Central memory CD8-positive, alpha-beta T cell (primary cell): ENCODE results near the gene IL37.
"Not testable (repeated sequence)": the region's sequence is repeated elsewhere in the genome, so short reads cannot be mapped to it uniquely, and the experiment has no call there.

Source experiments
- ATAC-seq: fragments of 150-1000 bp; cut with Tn5 transposase; replicated peaks from 2 replicates; pipeline ENCODE4 v1.10.0; 2022; ENCODE audit warnings: mild to moderate bottlenecking, moderate FRiP score, moderate number of reproducible peaks; ENCODE audit not compliant: poor library complexity, severe bottlenecking; ENCODE audit errors: extremely low read depth
- DNase-seq, 2 donors: peaks; one replicate each; pipeline ENCODE4 v3.0.0; 2021; ENCODE audit warnings: low spot score in 2 of 2
- H3K27ac Mint-ChIP-seq: one replicate; pipeline ENCODE4 v1.8.0; 2022; ENCODE audit warnings: low read depth, mild to moderate bottlenecking, moderate library complexity, mixed read lengths
- H3K27me3 Mint-ChIP-seq: one replicate; pipeline ENCODE4 v1.8.0; 2022; ENCODE audit warnings: mixed read lengths
- H3K36me3 Mint-ChIP-seq: one replicate; pipeline ENCODE4 v1.8.0; 2022; ENCODE audit warnings: mild to moderate bottlenecking, moderate library complexity, mixed read lengths; ENCODE audit not compliant: insufficient read depth
- H3K4me1 Mint-ChIP-seq: one replicate; pipeline ENCODE4 v1.8.0; 2022; ENCODE audit warnings: mixed read lengths
- H3K4me3 Mint-ChIP-seq: one replicate; pipeline ENCODE4 v1.8.0; 2022; ENCODE audit warnings: mild to moderate bottlenecking, moderate library complexity, mixed read lengths
- H3K9me3 Mint-ChIP-seq: one replicate; pipeline ENCODE4 v1.8.0; 2022; ENCODE audit warnings: mixed read lengths

The IL37 gene

GRCh38 chr2:112901431-112902065, 9.4 kb upstream of the IL37 start:
- not testable (repeated sequence) for H3K4me3 Mint-ChIP-seq, H3K9me3 Mint-ChIP-seq, H3K27ac Mint-ChIP-seq, H3K27me3 Mint-ChIP-seq, ATAC-seq, H3K36me3 Mint-ChIP-seq, H3K4me1 Mint-ChIP-seq, DNase-seq

DNA sequence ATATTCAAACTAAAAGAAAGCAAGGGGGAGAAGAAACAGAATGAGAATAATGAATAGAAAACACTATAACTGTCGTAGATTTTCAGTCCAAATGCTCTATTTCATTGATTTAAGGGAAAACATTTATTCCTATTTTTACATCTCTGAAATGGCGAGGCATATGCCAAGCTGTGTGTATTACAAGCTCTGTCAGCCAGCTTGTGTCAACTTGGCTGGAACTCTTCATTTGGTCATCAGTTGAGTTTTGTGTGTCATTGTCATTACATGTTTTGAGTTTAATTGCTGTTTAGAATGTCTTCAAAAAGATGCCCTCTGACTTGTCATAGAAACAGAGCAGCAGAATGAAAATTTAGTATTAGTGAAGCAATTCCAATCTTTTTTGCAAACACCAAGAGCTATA, 8.1 kb upstream of the IL37 start:
- Mint-ChIP-seq H3K4me3 (no peak overlapping the region), H3K27me3 (peaks cover 1% of the 10 kb centered on the region), H3K9me3 (no peaks in the 10 kb centered on the region), H3K4me1 (no peaks in the 10 kb centered on the region), H3K36me3 (no peaks in the 10 kb centered on the region), H3K27ac (no peak overlapping the region)
- ATAC-seq (no peak), DNase-seq (no peak)

DNA sequence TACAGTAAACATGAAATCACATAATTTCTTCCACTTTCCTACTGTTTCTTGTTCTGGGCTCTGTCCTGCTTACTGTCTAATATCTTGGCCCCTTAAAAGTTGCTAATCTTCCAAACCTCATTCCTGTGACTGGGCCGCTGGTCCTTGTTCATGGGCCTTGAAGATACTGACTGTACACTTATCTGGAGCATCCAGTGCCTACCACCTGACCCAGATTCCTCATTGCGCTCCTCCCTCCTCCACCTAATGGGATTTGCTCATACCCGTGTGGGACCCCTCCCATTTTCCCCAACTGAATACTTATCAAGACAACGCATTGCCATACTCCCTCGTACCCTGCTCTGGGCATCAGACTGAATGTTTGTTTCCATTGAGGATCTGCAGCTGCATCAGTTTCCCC, 6.1 kb upstream of the IL37 start:
- no peaks in the 10 kb centered on the region for H3K9me3 Mint-ChIP-seq
- H3K4me3 Mint-ChIP-seq = no peak overlapping the region
- no peaks in the 10 kb centered on the region for H3K27me3 Mint-ChIP-seq
- H3K4me1 Mint-ChIP-seq = no peaks in the 10 kb centered on the region
- no peak overlapping the region for H3K27ac Mint-ChIP-seq
- no peak for ATAC-seq
- no peaks in the 10 kb centered on the region for H3K36me3 Mint-ChIP-seq
- DNase-seq = no peak

GRCh38 chr2:112906276-112906675, 4.7 kb upstream of the IL37 start:
- Mint-ChIP-seq H3K4me3 (no peak overlapping the region), H3K27ac (no peak overlapping the region), H3K9me3 (no peaks in the 10 kb centered on the region), H3K36me3 (no peaks in the 10 kb centered on the region), H3K27me3 (no peaks in the 10 kb centered on the region), H3K4me1 (no peaks in the 10 kb centered on the region)
- ATAC-seq = no peak
- no peak for DNase-seq

- Mint-ChIP-seq H3K4me3 (no peak overlapping the region), H3K36me3 (no peaks in the 10 kb centered on the region), H3K4me1 (no peaks in the 10 kb centered on the region), H3K27ac (no peak overlapping the region), H3K27me3 (no peaks in the 10 kb centered on the region), H3K9me3 (no peaks in the 10 kb centered on the region)
- ATAC-seq (no peak), DNase-seq (no peak)
These were observed 3.7 kb upstream of the IL37 start for GRCh38 chr2:112907001-112907949.

GRCh38 chr2:112908559-112908958, 2.4 kb upstream of the IL37 start:
- not testable (repeated sequence) for H3K4me3 Mint-ChIP-seq, DNase-seq, H3K27ac Mint-ChIP-seq, H3K9me3 Mint-ChIP-seq, ATAC-seq, H3K27me3 Mint-ChIP-seq, H3K36me3 Mint-ChIP-seq, H3K4me1 Mint-ChIP-seq

GRCh38 chr2:112910219-112910618, 746 bp upstream of the IL37 start:
- no peaks in the 10 kb centered on the region for H3K9me3 Mint-ChIP-seq
- ATAC-seq = no peak
- H3K27me3 Mint-ChIP-seq = no peaks in the 10 kb centered on the region
- H3K36me3 Mint-ChIP-seq = no peaks in the 10 kb centered on the region
- no peak overlapping the region for H3K27ac Mint-ChIP-seq
- H3K4me3 Mint-ChIP-seq = no peak overlapping the region
- peaks cover 8% of the 10 kb centered on the region for H3K4me1 Mint-ChIP-seq
- DNase-seq = no peak

DNA sequence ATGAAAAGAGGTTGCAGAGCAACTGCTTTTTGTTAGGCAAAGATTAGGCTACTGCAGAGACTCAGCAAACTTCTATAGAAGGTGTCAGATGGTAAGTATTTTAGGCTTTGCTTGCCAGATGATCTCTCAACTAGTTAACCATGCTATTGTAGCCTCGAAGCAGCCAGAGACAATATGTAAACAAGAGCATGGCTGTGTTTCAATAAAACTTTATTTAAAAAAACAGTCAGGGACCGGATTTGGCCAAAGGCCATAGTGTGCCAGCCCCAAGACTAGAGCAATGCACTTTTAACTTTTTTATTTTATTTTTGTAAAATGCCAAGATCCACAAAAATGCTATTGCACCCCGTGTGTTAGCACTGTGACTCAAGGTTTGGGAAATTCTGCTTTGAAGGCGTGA, 1.4 kb downstream of the IL37 start:
- no peak for ATAC-seq
- no peak for DNase-seq
- Mint-ChIP-seq H3K27ac (no peak overlapping the region), H3K4me3 (no peak overlapping the region), H3K36me3 (no peaks in the 10 kb centered on the region), H3K9me3 (no peaks in the 10 kb centered on the region), H3K27me3 (no peaks in the 10 kb centered on the region), H3K4me1 (peaks cover 27% of the 10 kb centered on the region)

DNA sequence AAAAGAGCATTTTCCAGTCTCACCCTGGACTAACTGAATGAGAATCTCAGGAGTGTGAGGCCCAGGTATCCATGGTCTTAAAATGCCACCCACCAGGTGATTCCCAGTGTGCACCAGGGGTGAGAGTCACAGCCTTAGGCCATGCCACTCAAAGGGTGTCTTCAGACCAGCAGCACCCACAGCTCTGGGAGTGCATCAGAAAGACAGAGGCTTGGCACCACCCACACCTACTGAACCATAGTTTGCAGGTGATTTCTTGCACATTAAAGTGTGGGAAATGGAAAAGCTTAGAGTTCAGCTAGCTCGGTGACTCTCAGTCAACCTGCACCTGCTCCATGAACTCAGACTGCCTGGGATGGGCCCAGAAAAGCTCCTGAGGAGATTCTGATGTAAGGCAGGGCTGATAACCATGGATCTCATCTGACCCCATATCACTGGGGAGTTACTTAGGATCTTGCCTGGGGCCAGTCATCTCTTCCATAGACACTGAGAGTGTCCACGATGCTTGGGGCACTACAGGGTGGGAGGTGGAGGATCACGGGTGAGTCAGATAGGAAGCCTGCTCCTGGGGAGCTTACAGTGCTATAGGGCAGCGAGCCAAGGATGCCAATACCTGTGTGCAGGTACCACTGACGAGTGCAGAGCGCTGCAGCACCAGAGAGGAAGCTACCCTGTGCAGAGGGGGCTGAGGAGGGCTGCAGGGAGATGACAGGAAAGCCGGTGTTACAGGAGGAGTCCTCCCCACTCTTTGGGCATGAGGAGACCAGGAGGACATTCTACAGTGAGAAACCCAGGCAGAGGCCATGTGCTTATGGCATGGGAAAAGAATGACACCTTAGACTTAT, 4.6 kb downstream of the IL37 start:
- Mint-ChIP-seq H3K27ac (peak overlapping the region; percentile 92), H3K9me3 (no peaks in the 10 kb centered on the region), H3K27me3 (no peaks in the 10 kb centered on the region), H3K4me3 (peak overlapping the region; percentile 37), H3K36me3 (no peaks in the 10 kb centered on the region), H3K4me1 (peaks cover 42% of the 10 kb centered on the region)
- ATAC-seq (no peak), DNase-seq (no peak)

DNA sequence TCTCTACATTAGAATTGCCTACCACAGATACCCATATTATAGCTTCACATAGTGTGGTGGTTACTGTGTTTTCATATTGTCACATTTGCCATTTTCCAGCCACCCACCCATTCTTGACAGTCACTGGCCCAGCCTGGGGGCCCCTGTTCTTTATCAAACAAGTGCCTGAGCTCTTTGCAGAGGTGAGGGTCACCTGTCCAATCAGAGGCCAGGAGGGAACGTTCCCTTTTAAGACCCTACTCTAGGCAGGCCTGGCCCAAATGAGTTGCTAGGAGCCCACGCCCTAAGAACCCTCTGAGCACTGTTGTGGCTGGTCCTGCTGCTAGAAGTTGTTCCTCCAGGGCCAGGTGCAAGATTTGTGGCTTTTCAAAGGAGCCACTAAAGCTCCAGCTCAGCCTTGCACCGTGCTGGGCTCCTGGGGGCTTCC, 5.2 kb downstream of the IL37 start:
- Mint-ChIP-seq H3K4me1 (peaks cover 49% of the 10 kb centered on the region), H3K27ac (peak overlapping the region; percentile 92), H3K27me3 (no peaks in the 10 kb centered on the region), H3K9me3 (no peaks in the 10 kb centered on the region), H3K36me3 (no peaks in the 10 kb centered on the region), H3K4me3 (peak overlapping the region; percentile 37)
- ATAC-seq (peak; percentile 35), DNase-seq (peak in 1 of 2 donors; percentile 23)

- peaks cover 55% of the 10 kb centered on the region for H3K4me1 Mint-ChIP-seq
- peak overlapping the region; percentile 92 for H3K27ac Mint-ChIP-seq
- ATAC-seq (peak; percentile 20), DNase-seq (no peak)
- no peaks in the 10 kb centered on the region for H3K27me3 Mint-ChIP-seq
- no peaks in the 10 kb centered on the region for H3K9me3 Mint-ChIP-seq
- H3K36me3 Mint-ChIP-seq = no peaks in the 10 kb centered on the region
- H3K4me3 Mint-ChIP-seq = peak overlapping the region; percentile 37
These were observed 5.8 kb downstream of the IL37 start for GRCh38 chr2:112916625-112917247.

GRCh38 chr2:112917856-112918255, 6.9 kb downstream of the IL37 start:
- H3K27ac Mint-ChIP-seq = peak overlapping the region; percentile 92
- H3K4me3 Mint-ChIP-seq = no peak overlapping the region
- no peaks in the 10 kb centered on the region for H3K36me3 Mint-ChIP-seq
- ATAC-seq = no peak
- H3K27me3 Mint-ChIP-seq = no peaks in the 10 kb centered on the region
- peaks cover 56% of the 10 kb centered on the region for H3K4me1 Mint-ChIP-seq
- DNase-seq = no peak
- no peaks in the 10 kb centered on the region for H3K9me3 Mint-ChIP-seq
